Cortex of kidney (tissue), 1 donor: ENCODE data around the gene PITPNM3.

ENCODE experiments used
- DNase-seq: peaks from one replicate; lab custom pipeline; 2025; lab: John Stamatoyannopoulos, UW

PITPNM3 gene

GRCh38 chr17:6443692-6444570 lies 112.4 kb downstream of the PITPNM3 start, which contains the start of gene PIMREG:
PIMREG (plus strand) TSS chr17:6444455; CDS start chr17:6445111, 656 bp downstream.
- peak; percentile 32 for DNase-seq

GRCh38 chr17:6442775-6443174 lies 113.6 kb downstream of the PITPNM3 start:
- no peak for DNase-seq

- no peak for DNase-seq
These were observed 116.4 kb downstream of the PITPNM3 start for GRCh38 chr17:6439951-6440350.

- no peak for DNase-seq
These were observed 118.4 kb downstream of the PITPNM3 start for GRCh38 chr17:6437956-6438355.

GRCh38 chr17:6437466-6437865 lies 118.9 kb downstream of the PITPNM3 start:
- DNase-seq = no peak

- no peak for DNase-seq
These were observed 120.4 kb downstream of the PITPNM3 start for GRCh38 chr17:6435968-6436367.

- no peak for DNase-seq
These were observed 121.3 kb downstream of the PITPNM3 start, which contains the start of gene AIPL1 for GRCh38 chr17:6435051-6435450. AIPL1 (minus strand) TSS chr17:6435121; CDS start chr17:6435104, 17 bp downstream.

GRCh38 chr17:6430769-6431168 lies 125.6 kb downstream of the PITPNM3 start:
- no peak for DNase-seq

GRCh38 chr17:6429266-6429665 lies 127.1 kb downstream of the PITPNM3 start:
- DNase-seq = no peak

- DNase-seq = no peak
These were observed 128.0 kb downstream of the PITPNM3 start for GRCh38 chr17:6428207-6428965.

- DNase-seq = no peak
These were observed 129.0 kb downstream of the PITPNM3 start for GRCh38 chr17:6427279-6427781.

GRCh38 chr17:6426356-6427101 lies 129.8 kb downstream of the PITPNM3 start:
- no peak for DNase-seq

- no peak for DNase-seq
These were observed 130.9 kb downstream of the PITPNM3 start for GRCh38 chr17:6425407-6425806.

GRCh38 chr17:6423931-6424330 lies 132.4 kb downstream of the PITPNM3 start:
- DNase-seq = no peak

GRCh38 chr17:6422654-6423241 lies 133.6 kb downstream of the PITPNM3 start:
- DNase-seq = no peak

- no peak for DNase-seq
These were observed 134.4 kb downstream of the PITPNM3 start for GRCh38 chr17:6421700-6422604.

- DNase-seq = no peak
These were observed 136.1 kb downstream of the PITPNM3 start for GRCh38 chr17:6420173-6420641.

- no peak for DNase-seq
These were observed 140.7 kb downstream of the PITPNM3 start for GRCh38 chr17:6415616-6416015.

- no peak for DNase-seq
These were observed 143.3 kb downstream of the PITPNM3 start for GRCh38 chr17:6413065-6413464.

GRCh38 chr17:6408735-6409134 lies 147.6 kb downstream of the PITPNM3 start:
- DNase-seq = no peak
